Stimulated activated CD4-positive, alpha-beta T cell treated with anti-CD3 and anti-CD28 coated beads, Interleukin-1b, Interleukin-23, amount 100 ng/mL, for 24 hours (primary cell): ENCODE data around the gene UBR3.
"Not testable (repeated sequence)": the region's sequence is repeated elsewhere in the genome, so short reads cannot be mapped to it uniquely, and the experiment has no call there.

Experiments
- DNase-seq, 4 experiments: peaks; one replicate each; pipeline ENCODE4 v3.0.0-alpha.2; 2020; ENCODE audit warnings: low read depth in 4 of 4, low spot score in 1 of 4

Gene UBR3

GRCh38 chr2:169865492-169865891, 38.2 kb downstream of the UBR3 start:
- no peak for DNase-seq

GRCh38 chr2:169866230-169866629, 39.0 kb downstream of the UBR3 start:
- DNase-seq = not testable (repeated sequence)

GRCh38 chr2:169867579-169867978, 40.3 kb downstream of the UBR3 start:
- no peak for DNase-seq

- no peak for DNase-seq
Observed at GRCh38 chr2:169868951-169869350, 41.7 kb downstream of the UBR3 start.

GRCh38 chr2:169871369-169871768, 44.1 kb downstream of the UBR3 start:
- DNase-seq = not testable (repeated sequence)

- no peak for DNase-seq
Observed at GRCh38 chr2:169871994-169872393, 44.7 kb downstream of the UBR3 start.

GRCh38 chr2:169877398-169877797, 50.1 kb downstream of the UBR3 start:
- DNase-seq = no peak

GRCh38 chr2:169887120-169887519, 59.9 kb downstream of the UBR3 start:
- DNase-seq = no peak

GRCh38 chr2:169891593-169892298, 64.5 kb downstream of the UBR3 start:
- no peak for DNase-seq

GRCh38 chr2:169892951-169893350, 65.7 kb downstream of the UBR3 start:
- DNase-seq = no peak

- DNase-seq = no peak
Observed at GRCh38 chr2:169895294-169895985, 68.2 kb downstream of the UBR3 start.

- no peak for DNase-seq
Observed at GRCh38 chr2:169897834-169898233, 70.6 kb downstream of the UBR3 start.

- DNase-seq = not testable (repeated sequence)
Observed at GRCh38 chr2:169900103-169900502, 72.8 kb downstream of the UBR3 start.

- no peak for DNase-seq
Observed at GRCh38 chr2:169900686-169901085, 73.4 kb downstream of the UBR3 start.

GRCh38 chr2:169906731-169907130, 79.5 kb downstream of the UBR3 start:
- no peak for DNase-seq

- no peak for DNase-seq
Observed at GRCh38 chr2:169909376-169909775, 82.1 kb downstream of the UBR3 start.

GRCh38 chr2:169910109-169910799, 83.0 kb downstream of the UBR3 start:
- DNase-seq = no peak

GRCh38 chr2:169911119-169911518, 83.9 kb downstream of the UBR3 start:
- DNase-seq = no peak

GRCh38 chr2:169916623-169917022, 89.4 kb downstream of the UBR3 start:
- no peak for DNase-seq

GRCh38 chr2:169923977-169924376, 96.7 kb downstream of the UBR3 start:
- DNase-seq = no peak

- no peak for DNase-seq
Observed at GRCh38 chr2:169925968-169926367, 98.7 kb downstream of the UBR3 start.

- no peak for DNase-seq
Observed at GRCh38 chr2:169928463-169928864, 101.2 kb downstream of the UBR3 start.
